GM12878 (cell line): ENCODE measurements around the gene OR2C3. TPM values are rescaled to one million over a fixed set of nuclear protein-coding genes. Genes with fewer than 3 reads are reported as not detected.
A peak's percentile ranks its signal among the peaks of the same experiment; 100 is the strongest.

ENCODE experiments used
- ATAC-seq: fragments of 200-7000 bp; cut with Tn5 transposase; 3 replicates; pipeline ENCODE4 v1.9.1; 2020; ENCODE audit warnings: mild to moderate bottlenecking, moderate library complexity
- BruUV-seq: library from RNA; stranded (reverse); fragments of 400-500 nt; replicated peaks from 2 replicates; lab custom pipeline; 2021; lab: Mats Ljungman, UMichigan
- CTCF ChIA-PET: fragments of 300-600 bp; sonication (Branson Sonifier 250); formaldehyde crosslinking; extraction: SDS; loops from one replicate; lab custom pipeline; 2021; ENCODE audit warnings: inconsistent platforms; lab: Yijun Ruan, JAX
- POLR2A ChIA-PET: fragments of 350-600 bp; formaldehyde crosslinking; extraction: SDS; loops from one replicate; lab custom pipeline; 2021; ENCODE audit warnings: inconsistent platforms; lab: Charles Lee
- RAD21 ChIA-PET: fragments of 300-600 bp; sonication (Branson Sonifier 250); formaldehyde crosslinking; loops from one replicate; lab custom pipeline; 2023; ENCODE audit warnings: antibody characterized with exemption; ENCODE audit not compliant: unreplicated experiment; lab: Charles Lee
- SMC1A ChIA-PET: fragments of 300-600 bp; sonication (Branson Sonifier 250); formaldehyde crosslinking; loops from one replicate; lab custom pipeline; 2023; ENCODE audit not compliant: unreplicated experiment, uncharacterized antibody; lab: Charles Lee
- DNase-seq: peaks from one replicate; pipeline ENCODE4 v3.0.0-alpha.2; 2011; ENCODE audit warnings: low read depth, low spot score
- FAIRE-seq: peaks from 3 replicates; lab custom pipeline; 2011; peaks lifted over from hg19 to GRCh38; lab: Jason Lieb, UNC
- H2AFZ ChIP-seq: 2 replicates; pipeline ENCODE4 v1.6.0; 2011; ENCODE audit warnings: low read depth, low read length, control low read depth; ENCODE audit not compliant: control insufficient read depth
- H3K27ac ChIP-seq: 2 replicates; pipeline ENCODE4 v1.5.1; 2011; ENCODE audit warnings: control low read depth; ENCODE audit not compliant: control insufficient read depth, insufficient read depth
- H3K27me3 ChIP-seq, 2 experiments: replicated peaks in 1 of 2; 2 replicates each; pipeline versions ENCODE4 v1.6.0 to v1.6.1; 2011; ENCODE audit warnings: low read length in 1 of 2; ENCODE audit not compliant: control insufficient read depth in 2 of 2, insufficient read depth in 2 of 2
- H3K36me3 ChIP-seq, 2 experiments: 2 replicates each; pipeline ENCODE4 v1.5.1; 2011; ENCODE audit warnings: low read length in 1 of 2; ENCODE audit not compliant: control insufficient read depth in 2 of 2, insufficient read depth in 2 of 2
- H3K4me1 ChIP-seq: 2 replicates; pipeline ENCODE4 v1.6.1; 2011; ENCODE audit warnings: mild to moderate bottlenecking, low read length, moderate library complexity, mixed read lengths; ENCODE audit not compliant: control insufficient read depth, insufficient read depth
- H3K4me2 ChIP-seq: 2 replicates; pipeline ENCODE4 v1.6.0; 2011; ENCODE audit warnings: control low read depth; ENCODE audit not compliant: control insufficient read depth, insufficient read depth
- H3K4me3 ChIP-seq: fragments of 200-600 bp; sonication (generic); 2 replicates; pipeline ENCODE4 v1.5.1; 2016
- H3K79me2 ChIP-seq: 2 replicates; pipeline ENCODE4 v1.6.0; 2011; ENCODE audit warnings: low read length; ENCODE audit not compliant: control insufficient read depth, insufficient read depth
- H3K9ac ChIP-seq: 2 replicates; pipeline ENCODE4 v1.8.0; 2011; ENCODE audit warnings: low read length, control low read depth, mixed read lengths; ENCODE audit not compliant: control insufficient read depth, insufficient read depth
- H3K9me3 ChIP-seq: replicated peaks from 3 replicates; pipeline ENCODE4 v1.5.1; 2011; ENCODE audit warnings: mild to moderate bottlenecking, low read length; ENCODE audit not compliant: control insufficient read depth, insufficient read depth
- H4K20me1 ChIP-seq: 2 replicates; pipeline ENCODE4 v1.6.0; 2011; ENCODE audit not compliant: control insufficient read depth, insufficient read depth
- BHLHE40 ChIP-seq, 2 experiments: fragments of 450-650 bp in 1 of 2; IDR thresholded peaks; 2 replicates each; pipeline ENCODE4 v1.6.1; 2011 to 2017; ENCODE audit warnings: low read depth in 2 of 2, borderline replicate concordance in 1 of 2, improper control_type of control experiment in 1 of 2, low read length in 1 of 2, mild to moderate bottlenecking in 1 of 2
- EGR1 ChIP-seq, 2 experiments: IDR thresholded peaks; 1 replicate in 1 of 2; 2 replicates in 1 of 2; pipeline ENCODE4 v1.6.1; 2011 to 2012; ENCODE audit warnings: low read depth in 2 of 2, low read length in 2 of 2, borderline replicate concordance in 1 of 2, mild to moderate bottlenecking in 1 of 2, moderate library complexity in 1 of 2
- ESRRA ChIP-seq: IDR thresholded peaks from 2 replicates; pipeline ENCODE4 v1.6.1; 2012; ENCODE audit warnings: mild to moderate bottlenecking, low read length, improper control_type of control experiment
- MEF2B ChIP-seq: fragments of 450-650 bp; IDR thresholded peaks from 2 replicates; pipeline ENCODE4 v1.6.1; 2018; ENCODE audit warnings: mild to moderate bottlenecking, moderate library complexity; ENCODE audit not compliant: partially characterized antibody, poor library complexity, severe bottlenecking
- NFIC ChIP-seq: IDR thresholded peaks from 2 replicates; pipeline ENCODE4 v1.6.1; 2012; ENCODE audit warnings: low read depth, mild to moderate bottlenecking, inconsistent platforms, low read length, moderate library complexity
- NFYA ChIP-seq: IDR thresholded peaks from 2 replicates; pipeline ENCODE4 v1.6.1; 2011; ENCODE audit warnings: low read depth, mild to moderate bottlenecking, low read length, improper control_type of control experiment, borderline replicate concordance
- NR2C1 ChIP-seq: fragments of 450-650 bp; IDR thresholded peaks from 2 replicates; pipeline ENCODE4 v1.6.1; 2017; ENCODE audit warnings: antibody characterized with exemption, mild to moderate bottlenecking, moderate library complexity
- NR2F1 ChIP-seq: fragments of 450-650 bp; conservative IDR thresholded peaks from 2 replicates; pipeline ENCODE4 v1.6.1; 2017; ENCODE audit warnings: mild to moderate bottlenecking
- RELA ChIP-seq: fragments of 450-650 bp; IDR thresholded peaks from 2 replicates; pipeline ENCODE4 v1.8.0; 2014; ENCODE audit warnings: borderline replicate concordance; ENCODE audit not compliant: partially characterized antibody
- SMAD1 ChIP-seq: fragments of 450-650 bp; IDR thresholded peaks from 2 replicates; pipeline ENCODE4 v1.6.1; 2018; ENCODE audit warnings: mild to moderate bottlenecking, low read depth; ENCODE audit not compliant: partially characterized antibody
- SMC3 ChIP-seq: IDR thresholded peaks from 2 replicates; pipeline ENCODE4 v1.6.1; 2011; ENCODE audit warnings: low read length, improper control_type of control experiment, borderline replicate concordance
- SP1 ChIP-seq: IDR thresholded peaks from one replicate; pipeline ENCODE4 v1.6.1; 2011; ENCODE audit warnings: low read depth, low read length
- SPI1 ChIP-seq: IDR thresholded peaks from 2 replicates; pipeline ENCODE4 v1.6.1; 2011; ENCODE audit warnings: low read depth, mild to moderate bottlenecking, low read length, moderate library complexity, borderline replicate concordance; ENCODE audit not compliant: insufficient read depth
- TCF12 ChIP-seq: IDR thresholded peaks from 2 replicates; pipeline ENCODE4 v1.6.1; 2011; ENCODE audit warnings: low read depth, mild to moderate bottlenecking, low read length
- WGBS: methylation state at CpG from one replicate; pipeline ENCODE4 v1.1.6; 2016; ENCODE audit warnings: low lambda C conversion rate; ENCODE audit not compliant: insufficient replicate concordance, insufficient coverage; ENCODE audit errors: missing lambda C conversion rate; 5-methylcytosine and 5-hydroxymethylcytosine counted together
- in situ Hi-C: fragments of 300-500 bp; cut with MboI; formaldehyde crosslinking; loops from 9 replicates; pipeline ENCODE4 v1.14.3; 2018; ENCODE audit warnings: mixed read lengths
- intact Hi-C: fragments of 100-400 bp; cut with micrococcal nuclease; formaldehyde crosslinking; loops from one replicate; pipeline ENCODE4 v1.14.2; 2022; ENCODE audit not compliant: unreplicated experiment
- polyA plus RNA-seq, 11 experiments: library from polyadenylated mRNA; depleted of rRNA in 4 of 11; unstranded in 6 of 11; stranded (reverse) in 5 of 11; fragments of >200 nt; fragmentation: Nextera tagmentation in 4 of 11; fragmentation: Illumina TruSeq in 1 of 11; extraction: Ambion mirVana in 4 of 11; extraction: Trizol in 1 of 11; gene quantifications; 1 replicate in 1 of 11; 2 replicates in 10 of 11; pipeline versions ENCODE4 v1.2.1 to v1.2.3, GENCODE V29; 2011 to 2016; ENCODE audit warnings: inconsistent platforms in 2 of 11, missing spikeins in 2 of 11, low read depth in 1 of 11
- total RNA-seq, 4 experiments: library from RNA; depleted of rRNA in 3 of 4; stranded (reverse); fragments of >200 nt in 3 of 4; fragmentation: Illumina TruSeq in 1 of 4; extraction: Trizol in 1 of 4; gene quantifications; 2 replicates each; pipeline versions ENCODE4 v1.2.1 to v1.2.3, GENCODE V29; 2013 to 2021
- TF ChIP-seq, protein P1 (sequence below): IDR thresholded peaks from 2 replicates; pipeline ENCODE4 v1.6.1; 2012; ENCODE audit warnings: low read depth, low read length, improper control_type of control experiment
- TF ChIP-seq, protein P2 (sequence below): IDR thresholded peaks from 2 replicates; pipeline ENCODE4 v1.6.1; 2012; ENCODE audit warnings: low read depth, low read length, improper control_type of control experiment

The OR2C3 gene
- total and polyA plus RNA-seq, 10 of the 15 experiments (the other 5 are each of a cell fraction or from before 2014, with no cell fraction given) = not detected

GRCh38 chr1:247494767-247495166 lies 41.5 kb downstream of the OR2C3 start:
- peak; percentile 75 for ATAC-seq
- TF ChIP-seq EGR1 (IDR thresholded peaks at IDR 0.05; ENCODE audit: borderline replicate concordance in 1 of 2, low read depth in 2 of 2, low read length in 2 of 2) (no peak), SMC3 (no peak), BHLHE40 (IDR thresholded peaks at IDR 0.05; ENCODE audit: borderline replicate concordance in 1 of 2, low read depth in 2 of 2, low read length in 1 of 2) (peak in 1 of 2 experiments; percentile 46; a peak in 1 of 4 replicates), SMAD1 (peak; percentile 74), SPI1 (peak; percentile 15; the same call in 1 of the 2 replicates)
- TF ChIP-seq, all 136 proteins: peak for 3
- FAIRE-seq (no peak), DNase-seq (no peak)
- ChIA-PET CTCF (interaction anchor here (0.5 to 1.5 kb wide), 3 partner anchors 8 to 122 kb away, joined by 3 to 4 read pairs (median 3); no protein-coding TSS in a partner anchor), POLR2A (interaction anchor here (0.6 kb wide), 1 partner anchor 105 kb away, joined by 3 read pairs; no protein-coding TSS in a partner anchor), RAD21 (interaction anchor here (0.9 to 1.8 kb wide), 2 partner anchors 8 to 105 kb away, joined by 3 to 7 read pairs; no protein-coding TSS in a partner anchor), SMC1A (interaction anchor here (0.8 to 4.1 kb wide), 4 partner anchors 7 to 349 kb away, joined by 3 to 15 read pairs (median 3); no protein-coding TSS in a partner anchor)
- H2AFZ ChIP-seq = no peak overlapping the region
- no peak overlapping the region for H3K9ac ChIP-seq
- WGBS = 0% methylated on average over 2 of the region's 2 CpGs
- no peak overlapping the region for H3K4me3 ChIP-seq
- H4K20me1 ChIP-seq = no peaks in the 10 kb centered on the region
- H3K4me1 ChIP-seq = no peaks in the 10 kb centered on the region
- no peak overlapping the region for H3K4me2 ChIP-seq
- no peaks in the 10 kb centered on the region for H3K36me3 ChIP-seq
- no peaks in the 10 kb centered on the region for H3K9me3 ChIP-seq
- in situ Hi-C loops (no loop called here), intact Hi-C loops (no loop called here)
- no TSS peak for BruUV-seq
- H3K27me3 ChIP-seq = peaks cover 0 to 1% of the 10 kb centered on the region in 2 experiments; a peak in 2 of 4 replicates
- no peaks in the 10 kb centered on the region for H3K79me2 ChIP-seq
- H3K27ac ChIP-seq = no peak overlapping the region

DNA sequence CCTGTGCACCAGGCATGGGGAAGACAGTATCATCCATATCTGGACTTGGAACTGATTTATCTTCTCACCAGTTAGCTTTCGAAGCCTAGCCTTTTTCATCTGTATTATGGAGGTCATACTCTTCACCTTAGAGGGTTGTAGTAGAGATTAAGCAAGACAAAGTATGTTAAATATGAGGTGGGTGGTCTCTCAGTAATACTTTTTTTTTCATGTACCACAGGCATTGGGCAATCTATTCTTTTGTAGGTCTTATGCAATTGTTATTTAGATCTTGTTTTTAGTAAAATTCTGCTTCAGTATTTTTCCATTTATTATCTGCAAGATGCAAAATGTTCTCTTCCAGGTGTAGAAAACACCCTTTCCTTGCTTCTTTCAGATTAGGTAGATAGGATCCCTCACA lies 43.1 kb downstream of the OR2C3 start:
- no peak overlapping the region for H3K4me2 ChIP-seq
- no peak for FAIRE-seq
- in situ Hi-C loops = no loop called here
- H3K9ac ChIP-seq = no peak overlapping the region
- 0% methylated on average over 1 of the region's 1 CpG for WGBS
- H4K20me1 ChIP-seq = no peaks in the 10 kb centered on the region
- H2AFZ ChIP-seq = no peak overlapping the region
- intact Hi-C loops = no loop called here
- H3K79me2 ChIP-seq = no peaks in the 10 kb centered on the region
- no peak for DNase-seq
- H3K9me3 ChIP-seq = no peaks in the 10 kb centered on the region
- no peak overlapping the region for H3K4me3 ChIP-seq
- ChIA-PET CTCF (interaction anchor here (0.6 kb wide), 1 partner anchor 518 kb away, joined by 3 read pairs; no protein-coding TSS in a partner anchor), SMC1A (no interaction called here), RAD21 (interaction anchor here (1.2 kb wide), 1 partner anchor 103 kb away, joined by 9 read pairs; no protein-coding TSS in a partner anchor), POLR2A (no interaction called here)
- BruUV-seq = no TSS peak
- H3K36me3 ChIP-seq = no peaks in the 10 kb centered on the region
- peaks cover 0 to 1% of the 10 kb centered on the region in 2 experiments; a peak in 2 of 4 replicates for H3K27me3 ChIP-seq
- no peak overlapping the region for H3K27ac ChIP-seq
- no peak for ATAC-seq
- no peaks in the 10 kb centered on the region for H3K4me1 ChIP-seq
- TF ChIP-seq EGR1 (IDR thresholded peaks at IDR 0.05; ENCODE audit: borderline replicate concordance in 1 of 2, low read depth in 2 of 2, low read length in 2 of 2) (no peak), TCF12 (no peak), NR2C1 (no peak), RELA (no peak), NFIC (no peak), ESRRA (no peak), NR2F1 (no peak), NFYA (no peak), MEF2B (no peak), SP1 (no peak)
- TF ChIP-seq, protein P1, sequence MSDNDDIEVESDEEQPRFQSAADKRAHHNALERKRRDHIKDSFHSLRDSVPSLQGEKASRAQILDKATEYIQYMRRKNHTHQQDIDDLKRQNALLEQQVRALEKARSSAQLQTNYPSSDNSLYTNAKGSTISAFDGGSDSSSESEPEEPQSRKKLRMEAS = no peak
- TF ChIP-seq, protein P2, sequence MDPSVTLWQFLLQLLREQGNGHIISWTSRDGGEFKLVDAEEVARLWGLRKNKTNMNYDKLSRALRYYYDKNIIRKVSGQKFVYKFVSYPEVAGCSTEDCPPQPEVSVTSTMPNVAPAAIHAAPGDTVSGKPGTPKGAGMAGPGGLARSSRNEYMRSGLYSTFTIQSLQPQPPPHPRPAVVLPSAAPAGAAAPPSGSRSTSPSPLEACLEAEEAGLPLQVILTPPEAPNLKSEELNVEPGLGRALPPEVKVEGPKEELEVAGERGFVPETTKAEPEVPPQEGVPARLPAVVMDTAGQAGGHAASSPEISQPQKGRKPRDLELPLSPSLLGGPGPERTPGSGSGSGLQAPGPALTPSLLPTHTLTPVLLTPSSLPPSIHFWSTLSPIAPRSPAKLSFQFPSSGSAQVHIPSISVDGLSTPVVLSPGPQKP = no peak
